Esophagus (tissue), 2 donors: ENCODE data around the gene IRX5. TPM values are rescaled to one million over a fixed set of nuclear protein-coding genes. Genes with fewer than 3 reads are reported as not detected.

Source experiments
- H3K27ac ChIP-seq, 2 donors: one replicate each; pipeline ENCODE4 v1.5.1; 2013; ENCODE audit warnings: low read depth in 2 of 2, mild to moderate bottlenecking in 2 of 2, inconsistent platforms in 1 of 2, low read length in 1 of 2, moderate library complexity in 1 of 2
- H3K27me3 ChIP-seq, 2 donors: one replicate each; pipeline ENCODE4 v1.6.1; 2013; ENCODE audit warnings: low read length in 2 of 2, control low read depth in 1 of 2, mild to moderate bottlenecking in 1 of 2; ENCODE audit not compliant: insufficient read depth in 2 of 2, control insufficient read depth in 1 of 2
- H3K36me3 ChIP-seq, 2 donors: one replicate each; pipeline ENCODE4 v1.6.1; 2013; ENCODE audit warnings: low read length in 1 of 2; ENCODE audit not compliant: control insufficient read depth in 2 of 2, insufficient read depth in 2 of 2
- H3K4me1 ChIP-seq, 2 donors: one replicate each; pipeline ENCODE4 v1.6.1; 2013; ENCODE audit warnings: low read length in 1 of 2; ENCODE audit not compliant: control insufficient read depth in 2 of 2, insufficient read depth in 2 of 2
- H3K4me3 ChIP-seq, 2 donors: one replicate each; pipeline ENCODE4 v1.5.1; 2013; ENCODE audit warnings: low read length in 2 of 2, mild to moderate bottlenecking in 2 of 2, low read depth in 1 of 2, moderate library complexity in 1 of 2
- H3K9me3 ChIP-seq, 2 donors: one replicate each; pipeline ENCODE4 v1.6.1; 2013; ENCODE audit warnings: mild to moderate bottlenecking in 2 of 2, low read depth in 1 of 2, low read length in 1 of 2, moderate library complexity in 1 of 2; ENCODE audit not compliant: control insufficient read depth in 2 of 2, insufficient read depth in 1 of 2
- WGBS, 2 donors: extraction: QIAGEN DNeasy Blood & Tissue Kit; methylation state at CpG; one replicate each; pipeline ENCODE4 v1.1.7; 2013; 5-methylcytosine and 5-hydroxymethylcytosine counted together
- polyA plus RNA-seq, 2 donors: library from polyadenylated mRNA; stranded (reverse); fragments of 200-250 nt; gene quantifications; one replicate each; pipeline ENCODE4 v1.2.3, GENCODE V29; 2013
- donor health status: healthy with polysubstance abuse.
- donor health status: Bipolar disorder and iron deficiency.

Gene IRX5
- polyA plus RNA-seq, 2 donors = 8.9 to 19.6 TPM

DNA sequence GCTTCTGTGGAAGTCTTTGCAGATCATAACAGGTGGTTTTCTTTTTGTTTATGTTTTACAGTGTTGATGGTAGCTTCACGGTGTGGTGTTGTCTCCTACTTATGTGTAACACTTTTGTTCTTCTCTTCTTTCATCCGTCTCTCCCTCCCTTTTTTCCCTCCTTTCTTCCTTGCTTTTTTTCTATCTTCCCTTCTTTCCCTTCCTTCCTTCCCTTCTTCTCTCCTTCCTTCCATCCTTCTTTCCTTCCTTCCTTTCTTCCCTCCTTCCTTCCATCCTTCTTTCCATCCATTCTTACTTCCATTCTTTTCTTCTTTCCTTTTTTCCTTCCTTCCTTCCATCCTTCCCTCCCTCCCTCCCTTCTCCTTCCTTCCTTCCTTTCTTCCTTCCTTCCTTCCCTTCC is 31.4 kb downstream of the IRX5 start:
- Histone ChIP-seq H3K4me3 (no peak overlapping the region), H3K27ac (no peak overlapping the region), H3K9me3 (no peaks in the 10 kb centered on the region), H3K4me1 (no peaks in the 10 kb centered on the region), H3K36me3 (no peaks in the 10 kb centered on the region), H3K27me3 (no peaks in the 10 kb centered on the region)
- 74 to 87% methylated on average over 2 of the region's 2 CpGs for WGBS, 2 donors

GRCh38 chr16:54964239-54964638 is 33.6 kb downstream of the IRX5 start:
- no peak overlapping the region for H3K4me3 ChIP-seq
- H3K4me1 ChIP-seq = no peaks in the 10 kb centered on the region
- no peaks in the 10 kb centered on the region for H3K9me3 ChIP-seq
- no peaks in the 10 kb centered on the region for H3K27me3 ChIP-seq
- 89 to 91% methylated on average over 5 of the region's 5 CpGs for WGBS, 2 donors
- H3K36me3 ChIP-seq = no peaks in the 10 kb centered on the region
- H3K27ac ChIP-seq = no peak overlapping the region

DNA sequence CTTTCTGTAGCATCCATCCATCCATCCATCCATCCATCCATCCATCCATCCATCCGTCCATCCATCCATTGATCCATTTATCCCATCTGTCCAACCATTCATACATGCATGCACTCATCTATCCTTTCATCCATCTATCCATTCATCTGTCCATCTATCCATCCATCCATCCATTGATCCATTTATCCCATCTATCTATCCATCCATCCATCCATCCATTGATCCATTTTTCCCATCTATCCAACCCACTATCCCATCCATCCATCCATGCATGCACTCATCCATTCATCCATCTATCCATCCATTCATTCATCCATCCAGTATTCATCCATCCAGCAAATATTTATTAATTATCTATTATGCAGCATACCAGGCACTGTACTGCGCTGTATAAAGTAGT is 34.8 kb downstream of the IRX5 start:
- Histone ChIP-seq H3K27ac (no peak overlapping the region), H3K27me3 (no peaks in the 10 kb centered on the region), H3K36me3 (no peaks in the 10 kb centered on the region), H3K4me1 (no peaks in the 10 kb centered on the region), H3K4me3 (no peak overlapping the region), H3K9me3 (no peaks in the 10 kb centered on the region)
- WGBS, 2 donors = 74 to 75% methylated on average over 2 of the region's 2 CpGs

DNA sequence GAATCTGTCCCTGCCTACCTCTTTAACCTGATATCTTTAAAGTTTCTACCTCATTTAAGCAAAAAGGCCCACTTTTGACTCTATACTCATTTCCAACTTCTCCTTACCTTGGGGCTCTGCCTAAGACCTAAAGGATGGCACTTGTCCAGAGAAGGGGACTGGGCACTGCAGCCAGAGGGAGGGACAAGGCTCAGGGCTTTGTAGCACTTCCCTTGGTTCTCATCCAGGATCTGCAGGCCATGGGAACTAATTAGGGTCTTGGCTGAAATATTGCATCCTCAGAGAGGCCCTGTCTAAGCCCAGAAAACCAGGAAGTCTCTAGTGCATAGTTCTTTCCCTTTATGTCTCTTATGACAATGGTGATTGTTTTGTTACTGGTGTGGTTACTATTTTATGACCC is 37.3 kb downstream of the IRX5 start:
- Histone ChIP-seq H3K9me3 (no peaks in the 10 kb centered on the region), H3K36me3 (no peaks in the 10 kb centered on the region), H3K4me3 (no peak overlapping the region), H3K27me3 (no peaks in the 10 kb centered on the region), H3K4me1 (no peaks in the 10 kb centered on the region), H3K27ac (no peak overlapping the region)

GRCh38 chr16:54968784-54969183 is 38.1 kb downstream of the IRX5 start:
- Histone ChIP-seq H3K36me3 (no peaks in the 10 kb centered on the region), H3K4me1 (no peaks in the 10 kb centered on the region), H3K9me3 (no peaks in the 10 kb centered on the region), H3K4me3 (no peak overlapping the region), H3K27me3 (no peaks in the 10 kb centered on the region), H3K27ac (no peak overlapping the region)
- 77 to 83% methylated on average over 6 of the region's 6 CpGs for WGBS, 2 donors

GRCh38 chr16:54970016-54970415 is 39.4 kb downstream of the IRX5 start:
- Histone ChIP-seq H3K27me3 (no peaks in the 10 kb centered on the region), H3K27ac (no peak overlapping the region), H3K36me3 (no peaks in the 10 kb centered on the region), H3K4me3 (no peak overlapping the region), H3K4me1 (no peaks in the 10 kb centered on the region), H3K9me3 (no peaks in the 10 kb centered on the region)
- WGBS, 2 donors = 89% methylated on average over 5 of the region's 5 CpGs

DNA sequence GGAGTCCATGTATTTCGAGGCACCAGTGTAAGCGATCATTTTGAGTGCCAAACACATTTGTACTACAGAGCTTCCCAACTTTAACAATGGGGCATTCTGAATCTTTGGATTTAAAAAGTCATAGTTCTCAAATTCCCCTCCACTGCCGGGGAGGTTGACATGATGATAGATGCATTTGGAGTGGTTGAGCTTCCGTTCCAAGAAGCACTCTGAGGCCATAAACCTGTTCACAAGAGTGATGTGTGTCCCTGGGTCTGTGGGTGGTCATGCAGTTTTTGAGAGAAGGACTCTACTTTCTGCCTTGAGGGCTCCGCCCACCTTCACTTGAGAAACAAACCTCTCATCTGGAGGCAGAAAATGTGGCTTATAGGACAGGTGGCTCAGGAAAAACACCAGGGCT is 43.7 kb downstream of the IRX5 start:
- H3K27me3 ChIP-seq = no peaks in the 10 kb centered on the region
- no peaks in the 10 kb centered on the region for H3K4me1 ChIP-seq
- H3K4me3 ChIP-seq = no peak overlapping the region
- H3K9me3 ChIP-seq = no peaks in the 10 kb centered on the region
- 53 to 56% methylated on average over 5 of the region's 5 CpGs for WGBS, 2 donors
- no peak overlapping the region for H3K27ac ChIP-seq
- no peaks in the 10 kb centered on the region for H3K36me3 ChIP-seq

GRCh38 chr16:54976651-54977200 is 46.1 kb downstream of the IRX5 start:
- no peaks in the 10 kb centered on the region for H3K36me3 ChIP-seq
- H3K4me3 ChIP-seq = no peak overlapping the region
- no peaks in the 10 kb centered on the region for H3K9me3 ChIP-seq
- H3K4me1 ChIP-seq = no peaks in the 10 kb centered on the region
- H3K27ac ChIP-seq = no peak overlapping the region
- WGBS, 2 donors = 92 to 94% methylated on average over 13 of the region's 13 CpGs
- H3K27me3 ChIP-seq = no peaks in the 10 kb centered on the region

- Histone ChIP-seq H3K27ac (no peak overlapping the region), H3K4me1 (no peaks in the 10 kb centered on the region), H3K4me3 (no peak overlapping the region), H3K27me3 (no peaks in the 10 kb centered on the region), H3K9me3 (no peaks in the 10 kb centered on the region), H3K36me3 (no peaks in the 10 kb centered on the region)
- 73% methylated on average over 4 of the region's 4 CpGs for WGBS, 2 donors
These were observed 46.5 kb downstream of the IRX5 start for GRCh38 chr16:54977211-54977610.

- Histone ChIP-seq H3K36me3 (no peaks in the 10 kb centered on the region), H3K27ac (no peak overlapping the region), H3K4me1 (no peaks in the 10 kb centered on the region), H3K4me3 (no peak overlapping the region), H3K27me3 (no peaks in the 10 kb centered on the region), H3K9me3 (no peaks in the 10 kb centered on the region)
- 75% methylated on average over 5 of the region's 5 CpGs for WGBS, 2 donors
These were observed 50.2 kb downstream of the IRX5 start for GRCh38 chr16:54980821-54981220.
